Muscle layer of duodenum (tissue), 2 donors: Measurements from ENCODE around the gene YIPF5.

Experiments used
- H3K27ac ChIP-seq: one replicate; pipeline ENCODE4 v1.7.0; 2013; ENCODE audit warnings: mild to moderate bottlenecking, low read length
- H3K27me3 ChIP-seq: one replicate; pipeline ENCODE4 v1.7.0; 2013; ENCODE audit warnings: low read depth, mild to moderate bottlenecking, control low read depth, low read length
- H3K36me3 ChIP-seq, 2 donors: one replicate each; pipeline ENCODE4 v1.7.0; 2013; ENCODE audit warnings: low read length in 2 of 2, control low read depth in 1 of 2, mild to moderate bottlenecking in 1 of 2; ENCODE audit not compliant: insufficient read depth in 2 of 2, control insufficient read depth in 1 of 2
- H3K4me1 ChIP-seq, 2 donors: one replicate each; pipeline ENCODE4 v1.7.0; 2013; ENCODE audit warnings: low read length in 2 of 2, mild to moderate bottlenecking in 2 of 2, control low read depth in 1 of 2, moderate library complexity in 1 of 2; ENCODE audit not compliant: insufficient read depth in 2 of 2, control insufficient read depth in 1 of 2
- H3K4me3 ChIP-seq, 2 donors: one replicate each; pipeline ENCODE4 v1.7.0; 2013; ENCODE audit warnings: low read length in 2 of 2, low read depth in 1 of 2, mild to moderate bottlenecking in 1 of 2
- H3K9me3 ChIP-seq, 2 donors: one replicate each; pipeline ENCODE4 v1.7.0; 2013; ENCODE audit warnings: low read length in 2 of 2, control low read depth in 1 of 2, mild to moderate bottlenecking in 1 of 2; ENCODE audit not compliant: control insufficient read depth in 1 of 2
- donor health status: healthy.

The YIPF5 gene

GRCh38 chr5:144198386-144198785 is 27.9 kb upstream of the YIPF5 start:
- Histone ChIP-seq H3K27ac (no peak overlapping the region), H3K27me3 (no peaks in the 10 kb centered on the region), H3K9me3 (no peaks in the 10 kb centered on the region), H3K4me1 (no peaks in the 10 kb centered on the region), H3K4me3 (no peak overlapping the region), H3K36me3 (no peaks in the 10 kb centered on the region)

- no peaks in the 10 kb centered on the region for H3K9me3 ChIP-seq
- H3K27ac ChIP-seq, result no peak overlapping the region
- H3K4me1 ChIP-seq, result no peaks in the 10 kb centered on the region
- no peak overlapping the region for H3K4me3 ChIP-seq
- no peaks in the 10 kb centered on the region for H3K36me3 ChIP-seq
- H3K27me3 ChIP-seq, result no peaks in the 10 kb centered on the region
Observed at GRCh38 chr5:144196612-144197011, 26.2 kb upstream of the YIPF5 start.

GRCh38 chr5:144195448-144195847 is 25.0 kb upstream of the YIPF5 start:
- no peaks in the 10 kb centered on the region for H3K36me3 ChIP-seq
- no peak overlapping the region for H3K4me3 ChIP-seq
- H3K27me3 ChIP-seq, result no peaks in the 10 kb centered on the region
- no peak overlapping the region for H3K27ac ChIP-seq
- no peaks in the 10 kb centered on the region for H3K9me3 ChIP-seq
- no peaks in the 10 kb centered on the region for H3K4me1 ChIP-seq

GRCh38 chr5:144194144-144194543 is 23.7 kb upstream of the YIPF5 start:
- H3K36me3 ChIP-seq, result no peaks in the 10 kb centered on the region
- H3K9me3 ChIP-seq, result no peaks in the 10 kb centered on the region
- H3K27me3 ChIP-seq, result no peaks in the 10 kb centered on the region
- H3K27ac ChIP-seq, result no peak overlapping the region
- no peaks in the 10 kb centered on the region for H3K4me1 ChIP-seq
- no peak overlapping the region for H3K4me3 ChIP-seq

- Histone ChIP-seq H3K27me3 (no peaks in the 10 kb centered on the region), H3K4me1 (peaks cover 0 to 4% of the 10 kb centered on the region in 2 donors), H3K4me3 (no peak overlapping the region), H3K36me3 (no peaks in the 10 kb centered on the region), H3K9me3 (no peaks in the 10 kb centered on the region), H3K27ac (no peak overlapping the region)
Observed at GRCh38 chr5:144192661-144193060, 22.2 kb upstream of the YIPF5 start.

- Histone ChIP-seq H3K4me1 (peaks cover 0 to 8% of the 10 kb centered on the region in 2 donors), H3K9me3 (no peaks in the 10 kb centered on the region), H3K27ac (no peak overlapping the region), H3K27me3 (no peaks in the 10 kb centered on the region), H3K4me3 (peak overlapping the region in 1 of 2 donors; percentile 7), H3K36me3 (no peaks in the 10 kb centered on the region)
Observed at GRCh38 chr5:144191998-144192397, 21.5 kb upstream of the YIPF5 start.

- H3K4me3 ChIP-seq, result no peak overlapping the region
- H3K27me3 ChIP-seq, result no peaks in the 10 kb centered on the region
- peaks cover 0 to 8% of the 10 kb centered on the region in 2 donors for H3K4me1 ChIP-seq
- H3K9me3 ChIP-seq, result no peaks in the 10 kb centered on the region
- no peaks in the 10 kb centered on the region for H3K36me3 ChIP-seq
- H3K27ac ChIP-seq, result no peak overlapping the region
Observed at GRCh38 chr5:144191531-144191930, 21.1 kb upstream of the YIPF5 start.

- no peak overlapping the region for H3K27ac ChIP-seq
- no peaks in the 10 kb centered on the region for H3K9me3 ChIP-seq
- no peaks in the 10 kb centered on the region for H3K36me3 ChIP-seq
- H3K27me3 ChIP-seq, result no peaks in the 10 kb centered on the region
- peaks cover 0 to 8% of the 10 kb centered on the region in 2 donors for H3K4me1 ChIP-seq
- H3K4me3 ChIP-seq, result no peak overlapping the region
Observed at GRCh38 chr5:144189800-144190429, 19.5 kb upstream of the YIPF5 start.

- Histone ChIP-seq H3K4me3 (no peak overlapping the region), H3K9me3 (no peaks in the 10 kb centered on the region), H3K27ac (peak overlapping the region; percentile 27), H3K4me1 (peaks cover 0 to 8% of the 10 kb centered on the region in 2 donors), H3K36me3 (no peaks in the 10 kb centered on the region), H3K27me3 (no peaks in the 10 kb centered on the region)
Observed at GRCh38 chr5:144187699-144188294, 17.3 kb upstream of the YIPF5 start.

- no peak overlapping the region for H3K4me3 ChIP-seq
- H3K9me3 ChIP-seq, result no peaks in the 10 kb centered on the region
- no peak overlapping the region for H3K27ac ChIP-seq
- no peaks in the 10 kb centered on the region for H3K27me3 ChIP-seq
- no peaks in the 10 kb centered on the region for H3K36me3 ChIP-seq
- H3K4me1 ChIP-seq, result peaks cover 0 to 8% of the 10 kb centered on the region in 2 donors
Observed at GRCh38 chr5:144183254-144183889, 12.9 kb upstream of the YIPF5 start.

GRCh38 chr5:144179226-144179625 is 8.8 kb upstream of the YIPF5 start:
- H3K9me3 ChIP-seq, result no peaks in the 10 kb centered on the region
- H3K27ac ChIP-seq, result no peak overlapping the region
- H3K4me3 ChIP-seq, result no peak overlapping the region
- no peaks in the 10 kb centered on the region for H3K36me3 ChIP-seq
- H3K4me1 ChIP-seq, result no peaks in the 10 kb centered on the region
- H3K27me3 ChIP-seq, result no peaks in the 10 kb centered on the region
